Measurements from ENCODE around the gene SERPINB3.

- TF ChIP-seq CTCF (IDR thresholded peaks at IDR 0.05) (no peak), POLR2A (IDR thresholded peaks at IDR 0.05) (no peak)
These were observed 15.0 kb upstream of the SERPINB3 start for GRCh38 chr18:63676526-63677323.
